GM19438 (cell line): ENCODE data around the gene ABCB10.
"Not testable (repeated sequence)": the region's sequence is repeated elsewhere in the genome, so short reads cannot be mapped to it uniquely, and the experiment has no call there.

Source experiments
- ATAC-seq: cut with Tn5 transposase; IDR thresholded peaks from one replicate; pipeline ENCODE4 v1.9.1; 2021; ENCODE audit warnings: low read depth; ENCODE audit not compliant: unreplicated experiment

ABCB10 gene

GRCh38 chr1:229574679-229575442 lies 16.4 kb upstream of the ABCB10 start:
- ATAC-seq, result no peak

- ATAC-seq, result no peak
Observed at GRCh38 chr1:229572286-229572685, 13.8 kb upstream of the ABCB10 start.

- no peak for ATAC-seq
Observed at GRCh38 chr1:229570891-229571516, 12.5 kb upstream of the ABCB10 start.

GRCh38 chr1:229570305-229570704 lies 11.8 kb upstream of the ABCB10 start:
- no peak for ATAC-seq

GRCh38 chr1:229567109-229567868 lies 8.8 kb upstream of the ABCB10 start:
- no peak for ATAC-seq

DNA sequence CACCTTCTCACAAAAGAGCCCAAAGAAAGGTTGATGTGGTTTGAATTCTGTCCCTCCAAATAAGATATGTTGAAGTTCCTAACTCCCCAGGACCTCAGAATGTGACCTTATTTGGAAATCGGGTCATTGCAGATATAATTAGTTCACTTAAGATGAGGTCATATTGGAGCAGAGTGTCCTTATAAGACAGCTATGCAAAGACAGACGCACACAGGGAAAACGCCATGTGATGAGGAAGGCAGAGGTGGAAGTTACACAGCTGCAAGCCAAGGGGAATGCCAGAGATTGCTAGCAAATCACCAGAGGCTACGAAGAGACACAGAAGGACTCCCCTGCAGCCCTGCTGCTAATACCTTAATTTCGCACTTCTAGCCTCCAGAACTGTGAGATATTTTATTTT lies 5.2 kb upstream of the ABCB10 start:
- no peak for ATAC-seq

DNA sequence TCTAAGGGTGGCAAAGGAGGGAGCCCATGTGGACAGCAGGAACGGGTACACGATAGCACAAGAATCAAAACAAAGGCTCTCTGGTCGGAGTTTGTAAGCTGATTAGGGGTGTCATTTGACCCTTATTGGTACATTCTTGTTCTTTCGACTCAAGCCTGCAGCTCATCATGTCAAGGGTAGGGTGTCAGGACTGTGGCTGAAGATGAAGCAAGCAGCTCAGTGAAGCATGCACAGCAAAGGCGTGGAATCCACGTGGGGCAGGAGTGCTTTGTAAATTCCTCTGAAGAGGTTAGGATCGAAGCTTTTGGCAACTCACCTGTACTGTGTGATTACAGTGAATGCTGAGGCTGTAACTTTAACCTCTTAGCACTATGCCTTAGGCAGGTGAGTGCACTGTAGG lies 4.7 kb upstream of the ABCB10 start:
- no peak for ATAC-seq

DNA sequence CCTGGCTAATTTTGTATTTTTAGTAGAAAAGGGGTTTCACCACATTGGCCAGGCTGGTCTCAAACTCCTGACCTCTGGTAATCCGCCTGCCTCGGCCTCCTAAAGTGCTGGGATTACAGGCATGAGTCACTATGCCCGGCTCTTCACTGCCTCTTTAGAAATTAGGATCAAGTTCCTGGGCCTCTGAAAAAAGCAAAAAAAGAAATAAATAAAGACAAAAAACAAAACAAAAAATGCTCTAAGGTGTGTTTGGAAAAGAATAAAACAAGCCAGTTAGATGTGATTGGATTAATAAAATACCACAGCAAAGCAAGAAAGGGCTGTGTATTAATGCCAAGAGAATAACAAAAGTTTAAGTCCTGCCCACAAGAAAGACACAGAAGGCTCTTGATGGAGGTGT lies 4.2 kb upstream of the ABCB10 start:
- ATAC-seq, result no peak

- no peak for ATAC-seq
Observed at GRCh38 chr1:229561141-229561540, 2.6 kb upstream of the ABCB10 start.

DNA sequence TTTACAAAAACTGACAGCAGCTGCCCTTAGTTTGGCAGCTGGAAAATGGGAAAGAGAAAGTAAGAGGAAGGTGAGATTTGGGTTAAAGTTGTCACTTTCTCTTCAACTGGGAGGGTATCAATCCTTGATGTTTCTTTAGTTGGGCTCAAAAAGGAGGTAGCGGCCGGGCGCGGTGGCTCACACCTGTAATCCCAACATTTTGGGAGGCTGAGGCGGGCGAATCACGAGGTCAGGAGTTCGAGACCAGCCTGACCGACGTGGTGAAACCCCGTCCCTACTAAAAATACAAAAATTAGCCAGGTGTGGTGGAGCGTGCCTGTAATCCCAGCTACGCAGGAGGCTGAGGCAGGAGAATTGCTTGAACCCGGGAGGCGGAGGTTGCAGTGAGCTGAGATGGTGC lies 1.6 kb upstream of the ABCB10 start:
- ATAC-seq, result not testable (repeated sequence)

GRCh38 chr1:229559336-229559801 lies 862 bp upstream of the ABCB10 start:
- not testable (repeated sequence) for ATAC-seq

DNA sequence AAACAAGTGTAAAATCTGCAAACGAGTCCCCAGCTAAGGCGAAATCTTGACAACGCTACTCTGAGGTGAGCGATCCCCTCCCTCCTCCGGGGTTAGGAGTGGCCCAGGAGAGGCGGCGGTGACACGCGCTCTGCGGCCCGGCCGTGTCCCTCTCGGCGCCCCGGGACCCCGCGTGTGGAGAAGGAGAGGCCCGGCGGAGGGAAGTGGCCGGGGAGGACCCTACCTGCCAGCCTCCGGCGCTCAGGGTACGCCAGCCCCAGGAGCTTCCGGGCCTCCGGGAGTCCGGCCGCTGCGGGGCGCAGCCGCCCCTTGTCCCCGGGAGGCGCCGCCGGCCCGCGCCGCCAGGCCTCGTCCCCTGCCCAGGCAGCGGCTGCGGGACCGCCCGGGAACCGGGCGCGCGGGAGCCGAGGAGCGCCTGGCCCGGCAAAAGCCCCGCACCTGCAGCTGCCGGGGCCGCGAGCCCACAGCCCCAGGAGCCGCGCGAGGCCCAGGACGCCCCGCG lies 543 bp downstream of the ABCB10 start:
- peak; percentile 32 for ATAC-seq

DNA sequence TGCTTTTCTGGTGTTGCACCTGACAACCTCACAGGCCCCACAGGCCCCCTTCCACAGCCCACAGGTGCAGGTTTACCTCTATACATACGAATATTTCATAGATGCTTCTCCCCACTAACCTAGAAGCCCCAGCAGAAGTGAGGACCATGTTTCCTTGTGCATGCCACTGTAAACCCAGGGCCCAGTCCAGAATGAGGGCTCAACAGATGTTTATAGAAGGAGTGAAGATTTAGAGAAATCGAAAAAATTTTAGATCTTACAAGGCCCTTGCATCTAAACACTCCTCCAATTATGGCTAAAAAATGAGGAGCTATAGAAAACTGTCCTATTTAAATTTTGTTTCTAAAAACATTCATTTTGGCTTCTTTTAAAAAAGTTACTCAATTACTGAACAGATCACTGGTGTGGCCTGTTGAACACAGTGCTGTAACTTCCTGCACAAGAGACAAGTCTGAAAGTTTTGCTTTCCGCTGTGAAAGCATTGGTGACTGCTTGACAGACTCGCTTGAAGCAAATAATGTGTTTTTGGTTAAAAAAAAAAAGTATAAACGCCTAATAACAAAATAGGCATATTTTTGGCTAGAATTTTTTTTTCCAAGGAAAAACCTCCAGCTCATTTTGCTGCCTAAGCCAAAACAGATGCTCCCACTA lies 1.2 kb downstream of the ABCB10 start:
- ATAC-seq, result peak; percentile 26

- ATAC-seq, result no peak
Observed at GRCh38 chr1:229554886-229555621, 3.5 kb downstream of the ABCB10 start.

GRCh38 chr1:229553621-229554130 lies 4.8 kb downstream of the ABCB10 start:
- ATAC-seq, result no peak

DNA sequence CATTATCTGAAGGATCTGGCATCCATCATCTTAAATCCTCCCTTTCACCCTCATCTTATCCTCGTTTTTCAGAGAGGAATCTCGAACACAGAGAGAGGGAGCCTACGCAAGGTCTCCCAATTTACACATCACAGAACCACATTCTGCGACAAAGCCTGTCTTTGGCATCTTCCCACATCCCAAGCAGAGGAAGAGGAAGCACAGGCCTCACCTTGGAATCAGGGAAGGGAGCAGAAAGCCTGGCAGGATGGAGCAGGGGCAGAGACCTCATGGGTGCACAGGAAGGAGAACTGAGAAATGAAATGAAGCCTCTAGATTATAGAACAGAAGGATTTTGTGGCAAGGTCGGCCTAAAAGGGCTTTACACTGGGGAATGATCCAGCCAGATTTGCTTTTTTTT lies 5.8 kb downstream of the ABCB10 start:
- ATAC-seq, result no peak

- no peak for ATAC-seq
Observed at GRCh38 chr1:229550812-229551567, 7.5 kb downstream of the ABCB10 start.

DNA sequence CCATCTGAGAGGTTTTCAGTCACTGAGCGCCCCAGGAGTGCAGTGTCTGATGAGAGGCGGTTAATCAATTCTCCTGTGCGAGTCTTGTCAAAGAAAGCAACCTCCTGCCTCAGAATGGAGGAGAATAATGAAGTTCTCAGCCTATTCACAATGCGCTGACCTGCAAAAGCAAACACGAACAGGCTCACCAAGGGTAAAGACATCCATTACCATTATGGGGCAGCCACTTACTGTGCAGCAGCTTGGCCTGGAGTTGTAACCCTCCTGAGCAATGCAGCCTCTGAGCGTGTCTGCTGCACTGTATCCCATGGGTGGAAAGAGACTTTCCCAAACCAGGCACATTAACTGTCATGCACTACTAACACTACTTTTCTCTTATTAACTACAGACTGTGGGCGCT lies 11.0 kb downstream of the ABCB10 start:
- no peak for ATAC-seq

DNA sequence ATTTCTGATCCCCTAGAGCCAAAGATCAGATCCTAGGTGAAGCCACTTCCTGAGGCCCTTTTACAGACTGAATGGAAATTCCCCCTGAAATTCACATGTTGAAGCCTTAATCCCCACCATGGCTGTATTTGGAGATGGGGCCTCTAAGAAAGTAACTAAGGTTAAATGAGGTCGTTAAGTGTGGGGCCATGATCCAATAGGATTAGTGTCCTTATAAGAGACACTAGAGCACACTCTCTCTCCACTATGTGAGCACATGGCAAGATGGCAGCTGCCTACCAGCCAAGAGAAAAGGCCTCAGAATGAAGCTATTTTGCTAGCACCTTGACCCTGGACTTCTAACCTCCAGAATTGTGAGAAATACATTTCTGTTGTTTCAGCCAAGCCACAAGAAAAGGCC lies 13.9 kb downstream of the ABCB10 start:
- ATAC-seq, result no peak
